GM18511 (cell line): ENCODE data around the gene SRRM5.
"Not testable (repeated sequence)": the region's sequence is repeated elsewhere in the genome, so short reads cannot be mapped to it uniquely, and the experiment has no call there.

Experiments
- ATAC-seq: cut with Tn5 transposase; IDR thresholded peaks from one replicate; pipeline ENCODE4 v1.9.1; 2021; ENCODE audit warnings: mild to moderate bottlenecking, moderate library complexity; ENCODE audit not compliant: unreplicated experiment

The SRRM5 gene

GRCh38 chr19:43591904-43592772 is 19.8 kb upstream of the SRRM5 start:
- no peak for ATAC-seq

- no peak for ATAC-seq
These were observed 19.0 kb upstream of the SRRM5 start for GRCh38 chr19:43592800-43593350.

DNA sequence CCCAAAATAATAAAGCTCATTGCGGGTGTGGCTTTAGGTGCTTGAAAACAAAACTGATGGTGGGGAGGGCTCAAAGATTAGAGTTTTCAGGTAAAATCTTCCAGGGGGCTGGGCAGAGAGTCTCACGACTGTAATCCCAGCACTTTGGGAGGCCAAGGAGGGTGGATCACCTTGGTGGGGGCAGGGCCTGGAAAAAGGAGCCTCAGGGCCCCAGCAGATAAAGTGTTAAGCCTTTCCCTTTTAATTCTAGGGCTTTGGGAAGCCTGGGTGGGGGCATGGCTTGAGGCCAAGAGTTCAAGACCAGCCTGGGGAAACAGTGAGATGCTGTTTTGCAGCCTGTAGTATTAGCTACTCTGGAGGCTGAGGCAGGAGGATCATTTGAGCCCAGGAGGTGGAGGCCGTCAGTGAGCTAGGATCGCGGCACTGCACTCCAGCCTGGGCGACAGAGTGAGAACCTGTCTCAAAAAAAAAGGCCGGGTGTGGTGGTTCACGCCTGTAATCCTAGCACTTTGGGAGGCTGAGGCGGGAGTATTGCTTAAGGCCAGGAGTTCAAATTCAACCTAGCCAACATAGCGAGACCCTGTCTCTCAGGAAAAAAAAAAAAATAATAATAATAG is 17.7 kb upstream of the SRRM5 start:
- ATAC-seq = no peak

- peak; percentile 35 for ATAC-seq
These were observed 16.9 kb upstream of the SRRM5 start for GRCh38 chr19:43594710-43595604.

- ATAC-seq = peak; percentile 19
These were observed 16.3 kb upstream of the SRRM5 start for GRCh38 chr19:43595605-43595998.

GRCh38 chr19:43595999-43596841 is 15.7 kb upstream of the SRRM5 start, which contains the start of the genes IRGQ and ZNF576:
IRGQ (minus strand) TSS chr19:43596134; CDS start chr19:43595338, 796 bp downstream.
ZNF576 (plus strand) TSS chr19:43596595; CDS start chr19:43597109, 514 bp downstream.
- ATAC-seq = peak; percentile 79

DNA sequence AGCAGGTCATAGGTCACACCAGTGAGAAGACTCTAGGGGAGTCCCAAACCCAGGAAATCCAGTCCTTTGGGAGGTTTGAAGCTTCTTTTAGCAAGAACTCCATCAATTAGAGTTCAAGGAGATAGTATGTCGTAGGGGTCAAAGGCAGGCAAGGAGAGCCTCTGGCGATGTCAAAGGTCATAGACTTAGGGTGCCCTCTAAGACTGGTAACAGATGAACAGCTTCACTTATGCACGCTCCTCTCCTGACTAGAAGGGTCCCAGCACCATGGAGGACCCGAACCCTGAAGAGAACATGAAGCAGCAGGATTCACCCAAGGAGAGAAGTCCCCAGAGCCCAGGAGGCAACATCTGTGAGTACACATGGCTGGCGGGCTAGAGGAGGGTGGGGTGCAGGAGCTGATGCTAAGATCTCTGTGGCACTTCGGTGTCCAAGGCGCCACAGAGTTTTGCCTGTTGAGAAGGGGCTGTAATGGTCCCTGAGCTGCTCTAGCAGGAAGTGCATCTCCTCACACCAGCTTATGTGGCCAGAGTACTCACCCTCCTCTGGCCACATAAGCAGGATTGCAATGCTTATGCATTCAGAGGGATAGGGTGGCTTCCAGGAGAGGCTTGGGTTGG is 14.9 kb upstream of the SRRM5 start:
- ATAC-seq = no peak

DNA sequence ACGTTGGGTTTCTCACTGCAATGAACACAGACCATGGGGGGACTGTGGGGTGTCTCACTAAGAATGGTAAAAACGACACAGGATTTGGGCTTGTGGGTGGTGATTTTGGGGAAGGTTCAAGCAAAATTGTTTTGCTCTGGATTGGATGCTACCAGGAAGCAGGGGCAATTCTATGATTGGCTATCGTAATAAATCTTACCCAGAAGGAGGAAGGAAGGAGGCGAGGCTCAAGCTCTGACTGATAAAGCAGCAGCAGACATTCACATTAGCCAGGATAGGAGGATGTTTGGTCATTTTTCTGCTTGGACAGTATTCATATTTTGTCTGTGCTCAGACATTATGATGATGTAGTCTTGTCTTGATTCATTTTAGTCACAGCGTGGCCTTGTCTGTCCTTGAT is 14.0 kb upstream of the SRRM5 start:
- no peak for ATAC-seq

DNA sequence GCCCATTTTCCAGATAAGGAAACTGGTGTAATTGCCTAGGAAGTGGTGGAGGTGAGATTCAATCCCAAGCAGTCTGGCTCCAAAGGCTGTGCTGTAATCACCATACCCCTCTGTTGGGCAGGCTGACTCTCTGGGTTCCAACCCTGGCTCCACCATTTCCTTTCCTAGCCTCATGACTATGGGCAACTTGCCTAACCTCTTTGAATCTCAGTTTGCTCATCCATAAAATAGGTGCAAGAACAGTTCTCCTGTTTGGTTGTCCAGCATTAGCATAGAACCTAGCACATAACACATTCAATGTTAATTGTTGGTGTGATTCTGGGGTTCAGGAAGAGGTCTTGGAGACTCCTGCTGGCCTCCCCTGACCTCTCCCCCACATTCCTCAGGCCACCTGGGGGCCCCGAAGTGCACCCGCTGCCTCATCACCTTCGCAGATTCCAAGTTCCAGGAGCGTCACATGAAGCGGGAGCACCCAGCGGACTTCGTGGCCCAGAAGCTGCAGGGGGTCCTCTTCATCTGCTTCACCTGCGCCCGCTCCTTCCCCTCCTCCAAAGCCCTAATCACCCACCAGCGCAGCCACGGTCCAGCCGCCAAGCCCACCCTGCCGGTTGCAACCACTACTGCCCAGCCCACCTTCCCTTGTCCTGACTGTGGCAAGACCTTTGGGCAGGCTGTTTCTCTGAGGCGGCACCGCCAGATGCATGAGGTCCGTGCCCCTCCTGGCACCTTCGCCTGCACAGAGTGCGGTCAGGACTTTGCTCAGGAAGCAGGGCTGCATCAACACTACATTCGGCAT is 13.2 kb upstream of the SRRM5 start:
- ATAC-seq = no peak

GRCh38 chr19:43599635-43600295 is 12.1 kb upstream of the SRRM5 start:
- ATAC-seq = no peak

DNA sequence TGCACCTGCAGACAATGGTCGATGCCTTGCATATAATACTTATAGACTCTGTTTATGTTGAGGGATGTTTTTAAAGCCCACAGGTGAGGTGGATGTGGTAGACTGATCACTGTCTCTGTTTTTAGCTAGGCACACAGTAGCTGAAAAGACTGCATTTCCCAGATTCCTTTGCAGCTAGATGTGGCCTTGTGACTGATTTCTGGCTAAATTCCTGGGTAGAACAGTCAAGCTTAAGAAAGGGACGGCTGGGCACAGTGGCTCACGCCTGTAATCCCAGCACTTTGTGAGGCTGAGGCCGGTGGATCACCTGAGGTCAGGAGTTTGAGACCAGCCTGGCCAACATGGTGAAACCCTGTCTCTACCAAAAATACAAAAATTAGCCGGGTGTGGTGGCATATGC is 11.6 kb upstream of the SRRM5 start:
- not testable (repeated sequence) for ATAC-seq

DNA sequence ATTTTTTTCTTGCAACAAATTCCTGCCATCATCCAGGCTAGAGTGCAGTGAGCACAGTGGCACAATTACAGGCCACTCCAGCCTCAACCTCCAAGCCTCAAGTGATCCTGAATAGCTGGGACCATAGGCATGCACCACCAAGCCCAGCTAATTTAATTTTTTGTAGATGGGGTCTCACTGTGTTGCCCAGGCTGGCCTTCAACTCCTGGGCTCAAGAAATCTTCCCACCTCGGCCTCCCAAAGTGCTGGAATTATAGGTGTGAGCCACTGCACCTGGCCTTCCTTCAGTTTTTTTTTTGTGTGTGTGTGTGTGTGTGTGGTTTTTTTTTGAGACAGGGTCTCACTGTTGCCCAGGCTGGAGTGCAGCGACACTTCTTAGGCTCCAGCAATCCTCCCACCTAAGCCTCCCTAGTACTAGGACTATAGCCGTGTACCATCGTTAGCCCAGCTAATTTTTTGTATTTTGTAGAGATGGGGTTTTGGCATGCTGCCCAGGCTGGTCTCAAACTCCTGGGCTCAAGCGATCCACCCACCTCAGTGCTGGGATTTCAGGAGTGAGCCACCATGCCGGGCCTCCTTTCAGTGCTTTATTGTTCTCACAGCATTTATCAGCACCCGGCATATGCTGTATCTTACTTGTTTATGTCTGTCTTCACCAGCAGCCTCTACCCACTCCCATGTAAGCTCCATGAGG is 5.9 kb upstream of the SRRM5 start:
- ATAC-seq = no peak

DNA sequence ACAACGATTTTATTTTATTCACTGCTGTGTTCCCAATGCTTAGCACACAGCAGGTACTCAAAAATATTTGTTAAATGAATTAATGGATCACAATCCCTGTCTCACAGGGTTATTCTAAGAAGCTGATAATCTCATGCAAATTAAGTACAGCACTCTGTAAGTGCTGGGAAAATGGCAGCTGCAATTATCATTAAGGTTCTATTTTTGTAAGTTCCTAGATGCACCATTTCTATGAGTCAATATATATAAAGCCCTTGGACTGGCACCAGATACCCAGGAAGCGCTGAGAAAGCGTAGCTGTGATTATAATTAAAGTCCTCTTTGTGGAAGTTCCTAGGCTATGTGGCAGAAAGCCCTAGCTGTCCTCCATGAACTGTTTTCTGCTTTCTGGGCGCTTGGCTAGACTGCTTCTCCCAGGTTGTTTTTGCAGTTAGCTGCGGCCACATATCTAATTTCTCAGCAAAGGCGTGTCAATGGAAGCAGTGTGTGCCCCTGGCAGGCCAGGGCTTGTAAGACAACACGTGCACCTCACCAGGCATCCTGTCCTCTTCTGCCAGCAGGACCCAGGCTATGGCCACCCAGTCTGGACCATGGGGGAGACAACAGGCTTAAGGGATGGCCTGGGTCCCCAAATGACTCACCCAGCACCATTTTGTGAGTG is 5.2 kb upstream of the SRRM5 start:
- no peak for ATAC-seq

DNA sequence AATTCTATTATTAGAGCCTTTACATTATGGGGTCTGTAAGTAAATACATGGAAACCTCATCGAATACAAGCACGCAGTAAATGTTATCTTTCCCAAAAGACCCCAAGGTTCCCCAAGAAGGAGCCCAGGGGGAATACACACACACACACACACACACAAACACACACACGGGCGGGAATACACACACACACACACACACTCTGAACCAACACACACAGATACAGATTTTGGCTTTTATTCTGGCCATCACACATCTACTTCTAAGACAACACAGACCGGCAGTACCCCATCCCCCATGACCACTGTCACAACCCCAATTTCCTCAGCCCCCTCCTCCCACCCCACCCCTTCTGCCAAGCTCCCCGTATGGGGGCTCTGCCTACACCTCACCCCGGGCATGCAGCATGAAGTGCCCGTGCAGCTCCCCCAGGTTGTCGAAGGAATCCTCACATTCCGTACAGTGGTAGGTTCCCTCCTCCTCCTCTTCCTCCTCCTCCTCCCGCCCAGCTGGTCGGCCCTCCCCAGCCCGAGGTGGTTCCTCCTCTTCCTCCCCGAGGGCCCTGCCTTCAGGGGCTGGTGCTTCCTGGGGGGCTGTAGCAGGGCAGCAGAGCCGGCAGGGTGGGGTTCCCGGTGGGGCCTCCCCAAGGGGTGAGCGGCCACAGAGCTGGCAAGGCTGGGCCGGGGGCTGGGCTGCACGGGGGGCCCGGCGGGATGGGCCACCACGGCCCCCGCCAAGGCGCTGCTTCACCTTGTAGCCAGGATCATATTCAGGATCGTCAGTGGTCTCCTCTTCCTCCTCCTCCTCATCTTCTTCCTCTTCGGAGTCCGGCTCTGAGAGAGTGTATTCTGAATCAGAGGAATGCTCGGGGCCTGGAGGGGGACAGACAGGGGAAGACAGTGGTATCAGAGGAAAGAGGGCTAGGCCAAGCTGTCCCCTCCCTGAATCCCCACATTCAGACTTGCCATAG is 4.4 kb upstream of the SRRM5 start:
- no peak for ATAC-seq

- ATAC-seq = no peak
These were observed 2.0 kb upstream of the SRRM5 start for GRCh38 chr19:43609872-43610271.

GRCh38 chr19:43610493-43610892 is 1.4 kb upstream of the SRRM5 start:
- no peak for ATAC-seq
